H1 (cell line): ENCODE results near the gene GPR17. TPM values are rescaled to one million over a fixed set of nuclear protein-coding genes. Genes with fewer than 3 reads are reported as not detected.

Experiments used
- CTCF ChIA-PET: fragments of 300-600 bp; sonication (Branson Sonifier 250); formaldehyde crosslinking; loops from one replicate; lab custom pipeline; 2021; ENCODE audit not compliant: partially characterized antibody; lab: Charles Lee
- POLR2A ChIA-PET: fragments of 300-600 bp; sonication (Branson Sonifier 250); formaldehyde crosslinking; loops from one replicate; lab custom pipeline; 2021; ENCODE audit warnings: inconsistent platforms; ENCODE audit not compliant: partially characterized antibody; lab: Charles Lee
- DNase-seq, 2 experiments: peaks; one replicate each; pipeline versions ENCODE4 v3.0.0 to v3.0.0-alpha.2; 2010 to 2022; ENCODE audit warnings: low spot score in 2 of 2, low read depth in 1 of 2, mixed read lengths in 1 of 2
- FAIRE-seq: peaks from 2 replicates; lab custom pipeline; 2011; peaks lifted over from hg19 to GRCh38; lab: Jason Lieb, UNC
- H2AFZ ChIP-seq: 2 replicates; pipeline ENCODE4 v1.8.1; 2012; ENCODE audit warnings: low read length, inconsistent platforms
- H2AK5ac ChIP-seq: 2 replicates; pipeline ENCODE4 v1.6.1; 2013; ENCODE audit warnings: low read depth, low read length
- H2BK120ac ChIP-seq: replicated peaks from 2 replicates; pipeline ENCODE3; 2013; ENCODE audit warnings: low read depth, low read length, inconsistent platforms
- H2BK12ac ChIP-seq: 2 replicates; pipeline ENCODE4 v1.6.1; 2013; ENCODE audit warnings: low read depth, low read length
- H2BK15ac ChIP-seq: 2 replicates; pipeline ENCODE4 v1.6.1; 2013; ENCODE audit warnings: low read length
- H2BK20ac ChIP-seq: 2 replicates; pipeline ENCODE4 v1.6.1; 2013; ENCODE audit warnings: low read length
- H2BK5ac ChIP-seq: 2 replicates; pipeline ENCODE4 v1.6.1; 2013; ENCODE audit warnings: low read depth, low read length
- H3K14ac ChIP-seq: 2 replicates; pipeline ENCODE4 v1.6.1; 2013; ENCODE audit warnings: inconsistent platforms; ENCODE audit not compliant: insufficient read length
- H3K18ac ChIP-seq: 2 replicates; pipeline ENCODE4 v1.6.1; 2013; ENCODE audit warnings: low read length; ENCODE audit errors: extremely low read depth
- H3K23ac ChIP-seq: 2 replicates; pipeline ENCODE4 v1.6.1; 2013; ENCODE audit warnings: inconsistent platforms; ENCODE audit not compliant: insufficient read length
- H3K23me2 ChIP-seq: 2 replicates; pipeline ENCODE4 v1.6.1; 2013; ENCODE audit warnings: low read depth, low read length
- H3K27ac ChIP-seq: 2 replicates; pipeline ENCODE4 v1.6.1; 2011; ENCODE audit warnings: low read depth, low read length, inconsistent platforms
- H3K27me3 ChIP-seq, 4 experiments: replicated peaks in 1 of 4; 1 replicate in 1 of 4; 2 replicates in 3 of 4; pipeline versions ENCODE4 v1.6.1 to v1.8.1; 2011 to 2013; ENCODE audit warnings: low read length in 3 of 4, mild to moderate bottlenecking in 3 of 4, inconsistent platforms in 2 of 4, mixed read lengths in 2 of 4, moderate library complexity in 1 of 4; ENCODE audit not compliant: control insufficient read depth in 3 of 4, insufficient read depth in 3 of 4; ENCODE audit errors: extremely low read depth in 1 of 4
- H3K36me3 ChIP-seq, 4 experiments: 2 replicates each; pipeline versions ENCODE4 v1.6.1 to v1.8.1; 2011 to 2013; ENCODE audit warnings: mild to moderate bottlenecking in 4 of 4, low read length in 3 of 4, moderate library complexity in 2 of 4, control low read depth in 1 of 4, inconsistent platforms in 1 of 4; ENCODE audit not compliant: insufficient read depth in 4 of 4, control insufficient read depth in 2 of 4
- H3K4ac ChIP-seq: replicated peaks from 2 replicates; pipeline ENCODE3; 2013; ENCODE audit warnings: low read length, low read depth, mixed read lengths, inconsistent platforms; ENCODE audit not compliant: insufficient read length
- H3K4me1 ChIP-seq, 4 experiments: replicated peaks in 1 of 4; 1 replicate in 1 of 4; 2 replicates in 3 of 4; pipeline versions ENCODE4 v1.6.1 to v1.8.1; 2011 to 2013; ENCODE audit warnings: low read length in 3 of 4, inconsistent platforms in 2 of 4, mixed read lengths in 1 of 4; ENCODE audit not compliant: insufficient read depth in 4 of 4, control insufficient read depth in 3 of 4
- H3K4me2 ChIP-seq, 2 experiments: 2 replicates each; pipeline versions ENCODE4 v1.6.1 to v1.8.1; 2011 to 2013; ENCODE audit warnings: low read depth in 2 of 2, low read length in 2 of 2, control low read depth in 1 of 2, inconsistent platforms in 1 of 2, mild to moderate bottlenecking in 1 of 2; ENCODE audit not compliant: insufficient read depth in 1 of 2
- H3K4me3 ChIP-seq, 4 experiments: fragments of 200-600, 300-600 bp in 1 of 4; sonication (generic), shearing (Covaris generic), sonication (Bioruptor Twin) in 1 of 4; 2 replicates each; pipeline versions ENCODE4 v1.5.1 to v1.8.1; 2011 to 2016; ENCODE audit warnings: low read length in 4 of 4, low read depth in 3 of 4, control low read depth in 2 of 4, inconsistent platforms in 2 of 4, mild to moderate bottlenecking in 2 of 4, mixed read lengths in 1 of 4, moderate library complexity in 1 of 4; ENCODE audit not compliant: insufficient read depth in 2 of 4; ENCODE audit errors: extremely low read depth in 1 of 4
- H3K56ac ChIP-seq: replicated peaks from 2 replicates; pipeline ENCODE3; 2013; ENCODE audit warnings: low read depth, mild to moderate bottlenecking, mixed read lengths, low read length, inconsistent platforms; ENCODE audit not compliant: insufficient read length
- H3K79me1 ChIP-seq: 2 replicates; pipeline ENCODE4 v1.6.1; 2013; ENCODE audit warnings: low read depth, low read length, control low read depth
- H3K79me2 ChIP-seq, 2 experiments: 2 replicates each; pipeline versions ENCODE4 v1.6.1 to v1.8.1; 2012 to 2013; ENCODE audit warnings: low read length in 2 of 2, mild to moderate bottlenecking in 2 of 2, inconsistent platforms in 1 of 2; ENCODE audit not compliant: insufficient read depth in 2 of 2, control insufficient read depth in 1 of 2
- H3K9ac ChIP-seq, 4 experiments: replicated peaks in 1 of 4; 1 replicate in 1 of 4; 2 replicates in 3 of 4; pipeline versions ENCODE4 v1.6.1 to v1.8.1; 2011 to 2013; ENCODE audit warnings: low read depth in 3 of 4, low read length in 3 of 4, control low read depth in 2 of 4, mild to moderate bottlenecking in 2 of 4, moderate library complexity in 2 of 4, inconsistent platforms in 1 of 4; ENCODE audit errors: extremely low read depth in 1 of 4
- H3K9me3 ChIP-seq, 2 experiments: 2 replicates each; pipeline versions ENCODE4 v1.6.1 to v1.8.1; 2012 to 2013; ENCODE audit warnings: mild to moderate bottlenecking in 2 of 2, moderate library complexity in 2 of 2, control low read depth in 1 of 2, inconsistent platforms in 1 of 2, low read depth in 1 of 2, low read length in 1 of 2, mixed read lengths in 1 of 2; ENCODE audit not compliant: insufficient read depth in 2 of 2
- H4K20me1 ChIP-seq, 2 experiments: replicated peaks in 1 of 2; 2 replicates each; pipeline versions ENCODE3 to v1.8.1; 2011 to 2013; ENCODE audit warnings: inconsistent platforms in 2 of 2, low read length in 2 of 2, mild to moderate bottlenecking in 1 of 2; ENCODE audit not compliant: insufficient read depth in 2 of 2, control insufficient read depth in 1 of 2
- H4K5ac ChIP-seq: 2 replicates; pipeline ENCODE4 v1.6.1; 2013; ENCODE audit warnings: low read length, low read depth, mixed read lengths, inconsistent platforms; ENCODE audit not compliant: insufficient read length
- H4K8ac ChIP-seq: 2 replicates; pipeline ENCODE4 v1.8.0; 2013; ENCODE audit warnings: mild to moderate bottlenecking, moderate library complexity, low read length, inconsistent platforms; ENCODE audit not compliant: insufficient read depth; ENCODE audit errors: extremely low read depth
- H4K91ac ChIP-seq: replicated peaks from 2 replicates; pipeline ENCODE3; 2013; ENCODE audit warnings: low read length, mixed read lengths, inconsistent platforms; ENCODE audit not compliant: insufficient read length
- ASH2L ChIP-seq: fragments of 200-600, 300-600 bp; sonication (generic); IDR thresholded peaks from one replicate; pipeline ENCODE4 v1.7.1; 2017; ENCODE audit warnings: low read length
- HDAC2 ChIP-seq, 2 experiments: fragments of 300-600 bp in 1 of 2; sonication (generic) in 1 of 2; IDR thresholded peaks; 2 replicates each; pipeline ENCODE4 v1.6.1; 2011 to 2012; ENCODE audit warnings: low read depth in 2 of 2, low read length in 2 of 2, mild to moderate bottlenecking in 2 of 2, moderate library complexity in 2 of 2, borderline replicate concordance in 1 of 2, inconsistent platforms in 1 of 2
- JUN ChIP-seq: IDR thresholded peaks from 2 replicates; pipeline ENCODE4 v1.6.1; 2011; ENCODE audit warnings: low read depth, mild to moderate bottlenecking, improper control_type of control experiment, low read length
- PHF8 ChIP-seq: fragments of 200-600 bp; sonication (generic); conservative IDR thresholded peaks from 2 replicates; pipeline ENCODE4 v1.7.1; 2012; ENCODE audit warnings: low read depth, mild to moderate bottlenecking, inconsistent platforms, low read length, moderate library complexity
- POLR2AphosphoS5 ChIP-seq: IDR thresholded peaks from 2 replicates; pipeline ENCODE4 v1.6.1; 2011; ENCODE audit warnings: low read depth, low read length
- RAD21 ChIP-seq, 2 experiments: IDR thresholded peaks in 1 of 2; conservative IDR thresholded peaks in 1 of 2; 2 replicates each; pipeline ENCODE4 v1.6.1; 2011; ENCODE audit warnings: low read depth in 2 of 2, low read length in 2 of 2, improper control_type of control experiment in 1 of 2, inconsistent platforms in 1 of 2, mild to moderate bottlenecking in 1 of 2, moderate library complexity in 1 of 2
- SAP30 ChIP-seq: fragments of 300-600 bp; sonication (generic); IDR thresholded peaks from 2 replicates; pipeline ENCODE4 v1.7.1; 2012; ENCODE audit warnings: low read length, moderate library complexity, mild to moderate bottlenecking, inconsistent platforms; ENCODE audit not compliant: insufficient read depth, insufficient replicate concordance
- SIN3A ChIP-seq, 2 experiments: IDR thresholded peaks in 1 of 2; conservative IDR thresholded peaks in 1 of 2; 2 replicates each; pipeline ENCODE4 v1.6.1; 2011 to 2012; ENCODE audit warnings: low read length in 2 of 2, improper control_type of control experiment in 1 of 2, low read depth in 1 of 2, mild to moderate bottlenecking in 1 of 2
- SIX5 ChIP-seq: IDR thresholded peaks from 2 replicates; pipeline ENCODE4 v1.6.1; 2011; ENCODE audit warnings: mild to moderate bottlenecking, low read depth, low read length
- SRF ChIP-seq: IDR thresholded peaks from 2 replicates; pipeline ENCODE4 v1.6.1; 2011; ENCODE audit warnings: mild to moderate bottlenecking, low read depth, low read length, moderate library complexity
- TAF1 ChIP-seq: IDR thresholded peaks from 2 replicates; pipeline ENCODE4 v1.6.1; 2011; ENCODE audit warnings: mild to moderate bottlenecking, low read depth, low read length
- TEAD4 ChIP-seq: IDR thresholded peaks from 2 replicates; pipeline ENCODE4 v1.6.1; 2012; ENCODE audit warnings: low read depth, low read length, inconsistent platforms, mixed read lengths
- WGBS, 2 experiments: shearing (Covaris generic) in 1 of 2; methylation state at CpG; one replicate each; pipeline versions ENCODE4 v1.1.6 to v1.1.7; 2013 to 2015; ENCODE audit warnings: low lambda C conversion rate in 2 of 2, mixed read lengths in 2 of 2, inconsistent platforms in 1 of 2, low coverage in 1 of 2, missing lambda C conversion rate in 1 of 2; ENCODE audit not compliant: insufficient replicate concordance in 2 of 2, insufficient coverage in 1 of 2, insufficient read length in 1 of 2; ENCODE audit errors: extremely low coverage in 1 of 2, missing lambda C conversion rate in 1 of 2; 5-methylcytosine and 5-hydroxymethylcytosine counted together
- polyA plus RNA-seq, 7 experiments: library from polyadenylated mRNA; depleted of rRNA in 3 of 7; stranded (reverse) in 5 of 7; unstranded in 2 of 7; fragments of >200 nt in 5 of 7; fragments of 200-250 nt in 2 of 7; gene quantifications; 1 replicate in 5 of 7; 2 replicates in 1 of 7; 4 replicates in 1 of 7; pipeline versions ENCODE4 v1.2.1 to v1.2.3, GENCODE V29; 2011 to 2013; ENCODE audit warnings: missing spikeins in 2 of 7, mixed read lengths in 2 of 7
- total RNA-seq: library from RNA; stranded (reverse); fragmentation: NEBNext Ultra II Directional; extraction: Animal tissue kit (Norgen Biotek cat#: 25700); gene quantifications from 2 replicates; pipeline ENCODE4 v1.2.1, GENCODE V29; 2021

The GPR17 gene
- total and polyA plus RNA-seq, 2 of the 8 experiments (the other 6 are each of a cell fraction or from before 2014, with no cell fraction given), result 0.03 TPM; not detected in 1

DNA sequence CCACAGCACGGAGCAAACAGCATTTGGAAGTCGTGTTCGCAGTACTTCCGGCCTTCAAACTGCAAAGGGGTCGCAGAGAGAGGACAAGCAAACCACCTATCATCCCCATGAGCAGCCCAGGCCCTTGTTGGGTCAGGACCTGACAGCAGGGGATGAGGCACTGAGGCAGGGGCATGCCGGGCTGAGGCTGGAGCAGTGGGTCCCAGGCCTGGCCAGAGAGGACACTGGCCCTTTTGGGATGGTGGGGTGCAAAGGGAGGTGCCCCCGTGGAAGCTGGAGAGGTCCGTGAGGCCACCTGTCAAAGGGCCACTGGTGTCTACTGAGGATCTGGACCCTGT is 8.9 kb downstream of the GPR17 start:
- WGBS, 2 experiments, result 93% methylated on average over 8 of the region's 8 CpGs; no CpG with 5 or more reads in 1 of the 2 experiments
- CTCF ChIA-PET, result interaction anchor here (1.5 to 13.7 kb wide), 5 partner anchors 15 to 63 kb away, joined by 3 to 160 read pairs (median 34); partner anchors contain the start of gene LIMS2

More for the DNA sequence above, 8.9 kb downstream of the GPR17 start:
- DNase-seq, result no peak
- H2BK15ac ChIP-seq, result no peak overlapping the region
- no peak overlapping the region for H3K4me2 ChIP-seq
- POLR2A ChIA-PET, result interaction anchor here (1.5 kb wide), 1 partner anchor 44 kb away, joined by 3 read pairs; no protein-coding TSS in a partner anchor
- H3K23ac ChIP-seq, result no peak overlapping the region
- H3K56ac ChIP-seq, result no peak overlapping the region
- H2BK12ac ChIP-seq, result no peak overlapping the region
- H2BK5ac ChIP-seq, result no peak overlapping the region
- no peak overlapping the region for H2AFZ ChIP-seq
- H3K4me3 ChIP-seq, result no peak overlapping the region
- no peaks in the 10 kb centered on the region for H3K79me2 ChIP-seq
- no peak overlapping the region for H3K14ac ChIP-seq
- no peak overlapping the region for H3K18ac ChIP-seq
- H4K8ac ChIP-seq, result peak overlapping the region; percentile 65; the same call in 1 of the 2 replicates
- H3K4ac ChIP-seq, result no peak overlapping the region
- no peak overlapping the region for H2BK20ac ChIP-seq
- H4K20me1 ChIP-seq, result peaks cover 0 to 1% of the 10 kb centered on the region in 2 experiments
- TF ChIP-seq PHF8 (no peak), TAF1 (no peak), POLR2AphosphoS5 (no peak), ASH2L (no peak), SIN3A (conservative IDR thresholded peaks at IDR 0.05 in 1 of 2, IDR thresholded peaks at IDR 0.05 in 1 of 2; ENCODE audit: low read depth in 1 of 2, low read length in 2 of 2) (no peak), RAD21 (IDR thresholded peaks at IDR 0.05 in 1 of 2, conservative IDR thresholded peaks at IDR 0.05 in 1 of 2; ENCODE audit: low read depth in 2 of 2, low read length in 2 of 2) (no peak), SAP30 (no peak), HDAC2 (IDR thresholded peaks at IDR 0.05; ENCODE audit: borderline replicate concordance in 1 of 2, low read depth in 2 of 2, low read length in 2 of 2) (no peak), SRF (no peak), JUN (no peak), TEAD4 (no peak), SIX5 (no peak)
- H2AK5ac ChIP-seq, result no peak overlapping the region
- no peak for FAIRE-seq
- no peak overlapping the region for H3K9ac ChIP-seq
- no peaks in the 10 kb centered on the region for H3K27me3 ChIP-seq
- H4K5ac ChIP-seq, result no peak overlapping the region
- no peaks in the 10 kb centered on the region for H3K23me2 ChIP-seq
- no peak overlapping the region for H3K27ac ChIP-seq
- H3K79me1 ChIP-seq, result no peaks in the 10 kb centered on the region
- no peaks in the 10 kb centered on the region for H3K9me3 ChIP-seq
- H3K36me3 ChIP-seq, result no peaks in the 10 kb centered on the region
- no peak overlapping the region for H4K91ac ChIP-seq
- no peak overlapping the region for H2BK120ac ChIP-seq
- H3K4me1 ChIP-seq, result no peaks in the 10 kb centered on the region; a peak in 3 of 7 replicates
